GM12878 (cell line): ENCODE measurements around the gene ETV6. TPM values are rescaled to one million over a fixed set of nuclear protein-coding genes. Genes with fewer than 3 reads are reported as not detected.
A peak's percentile ranks its signal among the peaks of the same experiment; 100 is the strongest.

Source experiments
- ATAC-seq: fragments of 200-7000 bp; cut with Tn5 transposase; 3 replicates; pipeline ENCODE4 v1.9.1; 2020; ENCODE audit warnings: mild to moderate bottlenecking, moderate library complexity
- BruUV-seq: library from RNA; stranded (reverse); fragments of 400-500 nt; replicated peaks from 2 replicates; lab custom pipeline; 2021; lab: Mats Ljungman, UMichigan
- CTCF ChIA-PET: fragments of 300-600 bp; sonication (Branson Sonifier 250); formaldehyde crosslinking; extraction: SDS; loops from one replicate; lab custom pipeline; 2021; ENCODE audit warnings: inconsistent platforms; lab: Yijun Ruan, JAX
- POLR2A ChIA-PET: fragments of 350-600 bp; formaldehyde crosslinking; extraction: SDS; loops from one replicate; lab custom pipeline; 2021; ENCODE audit warnings: inconsistent platforms; lab: Charles Lee
- RAD21 ChIA-PET: fragments of 300-600 bp; sonication (Branson Sonifier 250); formaldehyde crosslinking; loops from one replicate; lab custom pipeline; 2023; ENCODE audit warnings: antibody characterized with exemption; ENCODE audit not compliant: unreplicated experiment; lab: Charles Lee
- SMC1A ChIA-PET: fragments of 300-600 bp; sonication (Branson Sonifier 250); formaldehyde crosslinking; loops from one replicate; lab custom pipeline; 2023; ENCODE audit not compliant: unreplicated experiment, uncharacterized antibody; lab: Charles Lee
- DNase-seq: peaks from one replicate; pipeline ENCODE4 v3.0.0-alpha.2; 2011; ENCODE audit warnings: low read depth, low spot score
- FAIRE-seq: peaks from 3 replicates; lab custom pipeline; 2011; peaks lifted over from hg19 to GRCh38; lab: Jason Lieb, UNC
- H2AFZ ChIP-seq: 2 replicates; pipeline ENCODE4 v1.6.0; 2011; ENCODE audit warnings: low read depth, low read length, control low read depth; ENCODE audit not compliant: control insufficient read depth
- H3K27ac ChIP-seq: 2 replicates; pipeline ENCODE4 v1.5.1; 2011; ENCODE audit warnings: control low read depth; ENCODE audit not compliant: control insufficient read depth, insufficient read depth
- H3K27me3 ChIP-seq, 2 experiments: replicated peaks in 1 of 2; 2 replicates each; pipeline versions ENCODE4 v1.6.0 to v1.6.1; 2011; ENCODE audit warnings: low read length in 1 of 2; ENCODE audit not compliant: control insufficient read depth in 2 of 2, insufficient read depth in 2 of 2
- H3K36me3 ChIP-seq, 2 experiments: 2 replicates each; pipeline ENCODE4 v1.5.1; 2011; ENCODE audit warnings: low read length in 1 of 2; ENCODE audit not compliant: control insufficient read depth in 2 of 2, insufficient read depth in 2 of 2
- H3K4me1 ChIP-seq: 2 replicates; pipeline ENCODE4 v1.6.1; 2011; ENCODE audit warnings: mild to moderate bottlenecking, low read length, moderate library complexity, mixed read lengths; ENCODE audit not compliant: control insufficient read depth, insufficient read depth
- H3K4me2 ChIP-seq: 2 replicates; pipeline ENCODE4 v1.6.0; 2011; ENCODE audit warnings: control low read depth; ENCODE audit not compliant: control insufficient read depth, insufficient read depth
- H3K4me3 ChIP-seq: fragments of 200-600 bp; sonication (generic); 2 replicates; pipeline ENCODE4 v1.5.1; 2016
- H3K79me2 ChIP-seq: 2 replicates; pipeline ENCODE4 v1.6.0; 2011; ENCODE audit warnings: low read length; ENCODE audit not compliant: control insufficient read depth, insufficient read depth
- H3K9ac ChIP-seq: 2 replicates; pipeline ENCODE4 v1.8.0; 2011; ENCODE audit warnings: low read length, control low read depth, mixed read lengths; ENCODE audit not compliant: control insufficient read depth, insufficient read depth
- H3K9me3 ChIP-seq: replicated peaks from 3 replicates; pipeline ENCODE4 v1.5.1; 2011; ENCODE audit warnings: mild to moderate bottlenecking, low read length; ENCODE audit not compliant: control insufficient read depth, insufficient read depth
- H4K20me1 ChIP-seq: 2 replicates; pipeline ENCODE4 v1.6.0; 2011; ENCODE audit not compliant: control insufficient read depth, insufficient read depth
- BCLAF1 ChIP-seq: fragments of 450-650 bp; IDR thresholded peaks from 2 replicates; pipeline ENCODE4 v1.6.1; 2017; ENCODE audit warnings: antibody characterized with exemption, mild to moderate bottlenecking, moderate library complexity
- FOXM1 ChIP-seq: IDR thresholded peaks from 2 replicates; pipeline ENCODE4 v1.6.1; 2012; ENCODE audit warnings: low read depth, mild to moderate bottlenecking, inconsistent platforms, low read length, moderate library complexity
- HDGF ChIP-seq: fragments of 450-650 bp; IDR thresholded peaks from 2 replicates; pipeline ENCODE4 v1.6.1; 2016; ENCODE audit warnings: antibody characterized with exemption
- JUND ChIP-seq: IDR thresholded peaks from 2 replicates; pipeline ENCODE4 v1.6.1; 2012; ENCODE audit warnings: low read depth, mild to moderate bottlenecking, low read length, improper control_type of control experiment, moderate library complexity
- MEF2B ChIP-seq: fragments of 450-650 bp; IDR thresholded peaks from 2 replicates; pipeline ENCODE4 v1.6.1; 2018; ENCODE audit warnings: mild to moderate bottlenecking, moderate library complexity; ENCODE audit not compliant: partially characterized antibody, poor library complexity, severe bottlenecking
- NFXL1 ChIP-seq: fragments of 450-650 bp; IDR thresholded peaks from 2 replicates; pipeline ENCODE4 v1.6.1; 2017; ENCODE audit warnings: antibody characterized with exemption, mild to moderate bottlenecking, borderline replicate concordance
- NR2F1 ChIP-seq: fragments of 450-650 bp; conservative IDR thresholded peaks from 2 replicates; pipeline ENCODE4 v1.6.1; 2017; ENCODE audit warnings: mild to moderate bottlenecking
- RAD51 ChIP-seq: fragments of 450-650 bp; IDR thresholded peaks from 2 replicates; pipeline ENCODE4 v1.6.1; 2016; ENCODE audit warnings: moderate library complexity, mild to moderate bottlenecking, inconsistent platforms
- RBBP5 ChIP-seq: fragments of 200-600 bp; sonication (generic); conservative IDR thresholded peaks from 2 replicates; pipeline ENCODE4 v1.6.1; 2016
- RUNX3 ChIP-seq: IDR thresholded peaks from 2 replicates; pipeline ENCODE4 v1.6.1; 2012; ENCODE audit warnings: low read length, inconsistent platforms
- TBL1XR1 ChIP-seq: IDR thresholded peaks from 2 replicates; pipeline ENCODE4 v1.6.1; 2012; ENCODE audit warnings: low read depth, low read length, improper control_type of control experiment
- ZBTB33 ChIP-seq: fragments of 450-650 bp; IDR thresholded peaks from 2 replicates; pipeline ENCODE4 v1.6.1; 2017; ENCODE audit warnings: mild to moderate bottlenecking
- ZNF384 ChIP-seq: IDR thresholded peaks from 2 replicates; pipeline ENCODE4 v1.6.1; 2012; ENCODE audit warnings: low read depth, mild to moderate bottlenecking, low read length, improper control_type of control experiment, borderline replicate concordance
- ZNF687 ChIP-seq: fragments of 450-650 bp; IDR thresholded peaks from 2 replicates; pipeline ENCODE4 v1.6.1; 2017; ENCODE audit warnings: mild to moderate bottlenecking, moderate library complexity
- WGBS: methylation state at CpG from one replicate; pipeline ENCODE4 v1.1.6; 2016; ENCODE audit warnings: low lambda C conversion rate; ENCODE audit not compliant: insufficient replicate concordance, insufficient coverage; ENCODE audit errors: missing lambda C conversion rate; 5-methylcytosine and 5-hydroxymethylcytosine counted together
- in situ Hi-C: fragments of 300-500 bp; cut with MboI; formaldehyde crosslinking; loops from 9 replicates; pipeline ENCODE4 v1.14.3; 2018; ENCODE audit warnings: mixed read lengths
- intact Hi-C: fragments of 100-400 bp; cut with micrococcal nuclease; formaldehyde crosslinking; loops from one replicate; pipeline ENCODE4 v1.14.2; 2022; ENCODE audit not compliant: unreplicated experiment
- polyA plus RNA-seq, 11 experiments: library from polyadenylated mRNA; depleted of rRNA in 4 of 11; unstranded in 6 of 11; stranded (reverse) in 5 of 11; fragments of >200 nt; fragmentation: Nextera tagmentation in 4 of 11; fragmentation: Illumina TruSeq in 1 of 11; extraction: Ambion mirVana in 4 of 11; extraction: Trizol in 1 of 11; gene quantifications; 1 replicate in 1 of 11; 2 replicates in 10 of 11; pipeline versions ENCODE4 v1.2.1 to v1.2.3, GENCODE V29; 2011 to 2016; ENCODE audit warnings: inconsistent platforms in 2 of 11, missing spikeins in 2 of 11, low read depth in 1 of 11
- total RNA-seq, 4 experiments: library from RNA; depleted of rRNA in 3 of 4; stranded (reverse); fragments of >200 nt in 3 of 4; fragmentation: Illumina TruSeq in 1 of 4; extraction: Trizol in 1 of 4; gene quantifications; 2 replicates each; pipeline versions ENCODE4 v1.2.1 to v1.2.3, GENCODE V29; 2013 to 2021
- TF ChIP-seq, protein P1 (sequence below): IDR thresholded peaks from 2 replicates; pipeline ENCODE4 v1.6.1; 2012; ENCODE audit warnings: low read length, inconsistent platforms

The ETV6 gene
- total and polyA plus RNA-seq, 10 of the 15 experiments (the other 5 are each of a cell fraction or from before 2014, with no cell fraction given): 6.6 to 74.8 (median 24.6) TPM

GRCh38 chr12:11799502-11799873 is 150.0 kb downstream of the ETV6 start:
- Histone ChIP-seq H3K4me3 (no peak overlapping the region), H2AFZ (no peak overlapping the region), H3K27ac (peak overlapping the region; percentile 1; the same call in 1 of the 2 replicates), H3K9me3 (peaks cover 3% of the 10 kb centered on the region; the same call in 1 of the 3 replicates), H3K36me3 (peaks cover 3 to 26% of the 10 kb centered on the region in 2 experiments), H3K9ac (no peak overlapping the region), H3K27me3 (no peaks in the 10 kb centered on the region), H4K20me1 (no peaks in the 10 kb centered on the region), H3K4me1 (peaks cover 15% of the 10 kb centered on the region), H3K79me2 (peaks cover 53% of the 10 kb centered on the region), H3K4me2 (no peak overlapping the region)
- SMC1A ChIA-PET: interaction anchor here (1.9 to 14.2 kb wide), 2 partner anchors 7 to 11 kb away, joined by 10 to 117 read pairs; no protein-coding TSS in a partner anchor
- ATAC-seq (no peak), FAIRE-seq (no peak), DNase-seq (no peak)
- RAD21 ChIA-PET: no interaction called here
- 96% methylated on average over 8 of the region's 8 CpGs for whole genome bisulfite sequencing
- POLR2A ChIA-PET: interaction anchor here (1.0 kb wide), 1 partner anchor 47 kb away, joined by 5 read pairs; no protein-coding TSS in a partner anchor
- in situ Hi-C loops: no loop called here
- intact Hi-C loops: no loop called here
- CTCF ChIA-PET: interaction anchor here (1.9 kb wide), 1 partner anchor 52 kb away, joined by 4 read pairs; no protein-coding TSS in a partner anchor
- BruUV-seq: no TSS peak
- no peak for TF ChIP-seq FOXM1
- no peak for TF ChIP-seq ZNF384
- no peak for TF ChIP-seq HDGF
- no peak for TF ChIP-seq MEF2B
- no peak for TF ChIP-seq NR2F1
- TF ChIP-seq NFXL1: no peak
- TF ChIP-seq RBBP5: no peak
- no peak for TF ChIP-seq ZBTB33
- TF ChIP-seq RUNX3: no peak
- no peak for TF ChIP-seq ZNF687
- TF ChIP-seq BCLAF1: no peak
- TF ChIP-seq TBL1XR1: no peak
- TF ChIP-seq, protein P1, sequence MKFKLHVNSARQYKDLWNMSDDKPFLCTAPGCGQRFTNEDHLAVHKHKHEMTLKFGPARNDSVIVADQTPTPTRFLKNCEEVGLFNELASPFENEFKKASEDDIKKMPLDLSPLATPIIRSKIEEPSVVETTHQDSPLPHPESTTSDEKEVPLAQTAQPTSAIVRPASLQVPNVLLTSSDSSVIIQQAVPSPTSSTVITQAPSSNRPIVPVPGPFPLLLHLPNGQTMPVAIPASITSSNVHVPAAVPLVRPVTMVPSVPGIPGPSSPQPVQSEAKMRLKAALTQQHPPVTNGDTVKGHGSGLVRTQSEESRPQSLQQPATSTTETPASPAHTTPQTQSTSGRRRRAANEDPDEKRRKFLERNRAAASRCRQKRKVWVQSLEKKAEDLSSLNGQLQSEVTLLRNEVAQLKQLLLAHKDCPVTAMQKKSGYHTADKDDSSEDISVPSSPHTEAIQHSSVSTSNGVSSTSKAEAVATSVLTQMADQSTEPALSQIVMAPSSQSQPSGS: no peak
- no peak for TF ChIP-seq JUND
- no peak for TF ChIP-seq RAD51
